ENCODE data around the gene PNP. TPM values are rescaled to one million over a fixed set of nuclear protein-coding genes. Genes with fewer than 3 reads are reported as not detected.

Gene PNP
- total RNA-seq: 32.8 TPM
- long read RNA-seq, transcript PNP-201 (6 exons, 1,509 nt): major isoform, 10 of 11 reads
- long read RNA-seq, partial matches to known transcripts: 0 of 11 reads
- long read RNA-seq, other reads (novel, unspliced or antisense): 1 of 11 reads

- peak within 1 kb of the TSS; percentile 92 for H3K27ac ChIP-seq
- DNase-seq (peak; percentile 93), ATAC-seq (peak; percentile 97)
- peak within 1 kb of the TSS; percentile 79 for H3K4me3 ChIP-seq
- no peaks in the 10 kb centered on the region for H3K9me3 ChIP-seq
- peaks cover 27% of the 10 kb centered on the region for H3K36me3 ChIP-seq
- no peaks in the 10 kb centered on the region for H3K27me3 ChIP-seq
- TF ChIP-seq CTCF (IDR thresholded peaks at IDR 0.05): no peak
- intact Hi-C loops (cut with DNase I): no loop called here
- H3K4me1 ChIP-seq: peaks cover 28% of the 10 kb centered on the region
These were observed at the start of gene PNP for GRCh38 chr14:20469242-20469889. Gene PNP (plus strand): TSS chr14:20469406. CDS start chr14:20469525, 119 bp downstream.

DNA sequence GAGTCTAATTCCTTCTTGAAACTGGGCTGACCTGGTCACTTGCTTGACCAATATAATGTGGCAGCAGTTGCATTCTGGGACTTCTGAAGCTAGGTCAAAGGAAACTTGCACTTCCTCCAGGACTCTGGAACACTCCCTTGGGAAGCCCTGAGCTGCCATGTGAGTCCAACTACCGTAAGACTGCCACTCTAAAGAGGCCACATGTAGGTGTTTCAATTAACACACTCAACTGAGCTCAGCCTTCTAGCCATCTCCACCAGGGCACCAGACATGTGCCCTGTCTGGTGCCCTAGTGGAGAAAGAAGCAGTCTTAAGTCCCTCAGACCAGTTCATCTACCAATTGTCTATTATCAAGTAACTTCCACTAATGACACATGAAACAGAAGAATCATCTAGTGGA is 49.8 kb upstream of the PNP start:
- no peak overlapping the region for H3K4me3 ChIP-seq
- no peaks in the 10 kb centered on the region for H3K9me3 ChIP-seq
- ATAC-seq (peak; percentile 11), DNase-seq (no peak)
- H3K36me3 ChIP-seq: no peaks in the 10 kb centered on the region
- H3K4me1 ChIP-seq: no peaks in the 10 kb centered on the region
- intact Hi-C loops (cut with DNase I): no loop called here
- no peaks in the 10 kb centered on the region for H3K27me3 ChIP-seq
- no peak overlapping the region for H3K27ac ChIP-seq
- no peak for TF ChIP-seq CTCF (IDR thresholded peaks at IDR 0.05)

GRCh38 chr14:20421267-20421666 is 47.9 kb upstream of the PNP start:
- ATAC-seq: no peak
- intact Hi-C loops (cut with DNase I): no loop called here
- H3K4me1 ChIP-seq: no peaks in the 10 kb centered on the region
- H3K36me3 ChIP-seq: no peaks in the 10 kb centered on the region
- no peaks in the 10 kb centered on the region for H3K27me3 ChIP-seq
- no peak overlapping the region for H3K4me3 ChIP-seq
- no peak for DNase-seq
- H3K27ac ChIP-seq: no peak overlapping the region
- TF ChIP-seq CTCF (IDR thresholded peaks at IDR 0.05): no peak
- H3K9me3 ChIP-seq: no peaks in the 10 kb centered on the region

GRCh38 chr14:20422886-20423285 is 46.3 kb upstream of the PNP start:
- intact Hi-C loops (cut with DNase I): no loop called here
- peaks cover 4% of the 10 kb centered on the region for H3K4me1 ChIP-seq
- no peak for TF ChIP-seq CTCF (IDR thresholded peaks at IDR 0.05)
- H3K4me3 ChIP-seq: no peak overlapping the region
- no peaks in the 10 kb centered on the region for H3K27me3 ChIP-seq
- ATAC-seq (no peak), DNase-seq (no peak)
- H3K9me3 ChIP-seq: no peaks in the 10 kb centered on the region
- no peaks in the 10 kb centered on the region for H3K36me3 ChIP-seq
- no peak overlapping the region for H3K27ac ChIP-seq

DNA sequence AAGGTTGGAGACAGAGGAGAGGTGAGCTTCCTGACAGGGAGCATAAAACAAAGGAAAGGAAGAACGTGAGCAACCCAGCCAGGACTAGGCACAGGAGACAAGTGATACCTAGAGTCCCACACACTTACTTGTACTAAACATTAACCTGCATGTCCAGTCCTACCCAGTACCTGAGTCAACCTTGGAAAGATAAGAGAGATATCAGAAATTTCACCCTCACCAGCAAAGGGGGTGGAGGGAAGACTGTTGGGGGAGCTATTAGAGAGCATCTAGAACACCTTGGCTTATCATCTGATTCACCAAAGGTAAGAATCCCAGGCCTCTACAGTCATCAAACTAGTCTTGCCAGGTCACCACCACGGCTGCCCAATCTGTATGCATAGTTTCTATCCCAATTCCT is 44.4 kb upstream of the PNP start:
- intact Hi-C loops (cut with DNase I): no loop called here
- H3K4me3 ChIP-seq: no peak overlapping the region
- TF ChIP-seq CTCF (IDR thresholded peaks at IDR 0.05): no peak
- H3K4me1 ChIP-seq: peaks cover 4% of the 10 kb centered on the region
- no peak for ATAC-seq
- no peak overlapping the region for H3K27ac ChIP-seq
- no peaks in the 10 kb centered on the region for H3K27me3 ChIP-seq
- H3K9me3 ChIP-seq: no peaks in the 10 kb centered on the region
- no peak for DNase-seq
- no peaks in the 10 kb centered on the region for H3K36me3 ChIP-seq
